ENCODE data around the gene PMIS2. TPM values are rescaled to one million over a fixed set of nuclear protein-coding genes. Genes with fewer than 3 reads are reported as not detected.

The PMIS2 gene
- total RNA-seq, result not detected in 2 replicates

DNA sequence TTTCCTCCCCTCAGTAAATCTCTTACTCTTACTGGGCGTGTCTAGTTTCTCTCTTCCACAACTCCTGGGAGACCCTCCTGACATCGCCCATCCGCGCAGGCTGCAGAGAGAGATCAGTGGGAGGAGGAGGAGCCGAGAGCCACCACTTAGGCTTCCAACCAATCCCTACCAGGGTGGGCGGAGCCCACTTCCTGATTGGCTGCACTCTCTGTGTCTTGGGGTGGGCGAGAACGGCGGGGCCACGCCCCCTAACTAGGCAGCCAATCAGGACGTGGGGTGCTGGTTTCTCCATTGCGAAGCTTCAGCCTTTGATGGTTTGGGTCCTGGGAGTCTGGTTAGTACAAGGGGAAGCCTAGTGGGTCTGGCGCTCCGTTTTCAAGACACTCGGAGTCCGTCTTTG, at the start of gene PMIS2:
PMIS2 (plus strand) TSS at position 326 of the 400 bp plus-strand sequence. CDS start 87 bp downstream, outside the sequence.
- DNase-seq (ENCODE audit: low read depth), result no peak

DNA sequence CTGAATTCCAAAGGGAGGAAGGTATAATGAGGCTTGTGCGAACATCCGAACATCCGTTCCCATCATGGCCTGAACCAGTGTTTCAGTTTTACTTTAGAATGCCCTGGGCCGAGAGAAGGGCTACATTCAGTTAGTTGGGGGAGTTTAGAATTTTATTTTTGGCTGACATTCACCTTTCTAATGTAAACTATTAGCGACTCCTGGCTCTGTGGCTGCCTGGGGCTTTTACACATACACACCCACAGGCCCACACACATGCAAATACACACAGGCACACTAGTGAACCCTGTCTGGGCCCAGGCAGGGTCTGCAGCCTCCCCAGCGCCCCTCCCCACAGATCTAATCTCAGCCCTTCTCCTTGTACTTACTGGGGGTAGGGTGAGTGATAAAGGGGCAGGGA, 46.7 kb upstream of the PMIS2 start:
- no peak for DNase-seq (ENCODE audit: low read depth)

DNA sequence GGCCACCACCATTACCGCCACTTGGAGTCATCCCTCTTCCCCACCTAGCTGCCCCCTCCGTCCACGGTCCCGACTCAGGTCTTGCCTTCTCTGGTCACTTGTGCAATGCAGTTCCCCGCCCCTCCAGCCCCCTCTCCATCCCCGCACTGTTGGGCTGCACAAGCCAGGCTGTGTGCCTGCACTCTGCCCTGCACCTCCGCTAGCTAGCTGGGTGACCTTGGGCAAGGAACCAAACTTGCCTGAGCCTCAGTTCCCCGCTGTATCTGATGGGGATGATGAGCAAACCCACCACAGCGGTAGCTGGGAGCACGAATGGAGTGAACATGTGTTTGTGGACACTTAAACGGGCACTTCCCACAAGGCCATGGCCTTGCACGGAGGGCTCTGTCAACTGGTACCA, 46.1 kb upstream of the PMIS2 start:
- no peak for DNase-seq (ENCODE audit: low read depth)

DNA sequence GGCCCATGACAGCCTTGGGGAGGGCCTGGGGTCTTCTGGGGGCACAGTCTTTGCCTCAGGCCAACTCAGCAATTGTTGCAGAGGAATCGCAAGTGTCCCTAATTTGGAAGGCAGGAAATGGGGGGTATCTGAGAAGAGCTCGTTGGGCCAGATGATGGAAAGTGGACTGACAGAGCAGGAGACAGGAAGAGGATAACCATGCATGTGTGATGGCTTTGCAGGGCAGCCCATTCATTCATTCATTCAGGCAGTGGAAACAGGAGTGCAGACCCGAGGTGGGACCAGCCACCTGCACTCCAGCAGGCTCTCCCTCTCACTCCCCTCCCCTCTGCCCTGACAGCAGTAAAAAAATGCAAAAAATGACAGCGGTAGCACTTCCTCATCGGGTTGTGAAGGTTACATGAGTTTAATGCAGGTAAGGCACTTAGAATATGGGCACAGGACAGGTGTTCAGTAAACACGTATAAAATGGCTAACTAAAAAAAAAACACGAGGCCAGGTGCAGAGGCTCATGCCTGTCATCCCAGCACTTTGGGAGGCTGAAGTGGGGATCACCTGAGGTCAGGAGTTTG, 45.5 kb upstream of the PMIS2 start:
- DNase-seq (ENCODE audit: low read depth), result no peak

DNA sequence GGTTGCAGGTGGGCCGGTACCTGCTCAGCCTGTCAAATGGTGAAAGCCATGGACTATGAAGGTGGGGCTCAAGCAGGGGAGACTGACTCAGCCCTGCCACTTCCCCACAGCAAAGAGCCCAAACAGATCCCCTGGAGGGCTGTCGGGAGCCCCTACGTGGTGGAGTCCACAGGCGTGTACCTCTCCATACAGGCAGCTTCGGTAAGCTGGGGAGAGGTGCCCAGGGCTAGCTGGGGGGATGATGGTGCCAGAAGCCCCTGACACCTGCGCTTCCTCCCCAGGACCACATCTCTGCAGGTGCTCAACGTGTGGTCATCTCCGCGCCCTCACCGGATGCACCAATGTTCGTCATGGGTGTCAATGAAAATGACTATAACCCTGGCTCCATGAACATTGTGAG, 43.8 kb upstream of the PMIS2 start:
- DNase-seq (ENCODE audit: low read depth), result no peak

DNA sequence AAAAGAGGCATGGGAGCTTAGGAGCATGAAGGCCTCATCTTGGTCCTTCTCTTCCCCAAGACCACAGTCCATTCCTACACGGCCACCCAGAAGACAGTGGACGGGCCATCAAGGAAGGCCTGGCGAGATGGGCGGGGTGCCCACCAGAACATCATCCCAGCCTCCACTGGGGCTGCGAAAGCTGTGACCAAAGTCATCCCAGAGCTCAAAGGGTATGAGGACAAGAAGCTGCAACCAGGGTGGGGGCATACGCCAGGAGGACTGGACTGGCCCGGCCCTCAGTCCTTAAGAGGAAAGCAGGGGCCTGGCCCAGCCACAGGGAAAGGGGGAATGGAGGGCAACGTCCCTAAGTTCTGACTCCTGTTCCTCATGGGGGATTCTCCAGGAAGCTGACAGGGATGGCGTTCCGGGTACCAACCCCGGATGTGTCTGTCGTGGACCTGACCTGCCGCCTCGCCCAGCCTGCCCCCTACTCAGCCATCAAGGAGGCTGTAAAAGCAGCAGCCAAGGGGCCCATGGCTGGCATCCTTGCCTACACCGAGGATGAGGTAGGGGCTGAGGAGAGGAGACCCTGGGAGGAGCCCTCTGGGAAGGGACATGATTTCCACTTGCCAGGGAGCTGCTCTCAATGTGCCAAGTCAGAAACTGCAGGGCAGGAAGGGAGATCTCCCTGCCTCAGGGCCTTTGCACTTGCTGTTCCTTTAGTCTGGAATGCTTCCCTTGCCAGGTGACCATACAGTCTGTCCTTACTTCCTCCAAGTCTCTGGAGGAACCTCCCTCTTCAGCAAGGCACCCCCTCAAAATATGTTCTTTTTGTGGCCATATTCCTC, 42.5 kb upstream of the PMIS2 start:
- no peak for DNase-seq (ENCODE audit: low read depth)

DNA sequence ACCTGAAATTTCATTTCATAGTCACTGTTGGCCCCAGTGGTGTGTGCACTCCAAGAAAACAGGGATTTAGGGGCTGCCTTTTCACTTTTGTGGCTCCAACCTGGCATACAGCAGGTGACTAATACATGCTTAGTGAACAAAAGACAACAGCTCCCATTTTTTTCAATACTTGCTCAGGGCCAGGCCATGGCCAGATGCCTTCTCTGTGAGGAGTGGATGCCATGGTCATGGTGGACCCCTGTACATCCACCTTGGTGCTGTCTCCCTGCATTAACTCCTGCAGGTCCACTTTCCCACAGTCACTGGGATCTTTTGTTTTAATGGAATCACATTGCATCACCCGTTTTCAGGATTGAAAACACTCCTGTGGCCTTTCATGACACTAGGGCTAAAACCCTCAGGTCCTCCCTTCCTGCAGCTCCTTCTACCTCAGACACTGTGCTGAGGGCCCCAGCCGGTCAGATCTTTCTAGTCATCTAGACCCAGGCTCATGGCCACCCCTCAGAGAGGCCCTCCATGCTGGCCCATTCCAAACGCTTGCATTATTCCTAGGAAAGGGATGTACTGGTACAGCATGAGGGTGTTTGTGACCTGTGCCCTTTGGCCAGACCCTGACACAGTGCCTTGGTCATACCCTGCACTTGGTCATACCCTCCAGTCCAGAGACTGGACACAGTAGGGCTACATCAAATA, 41.7 kb upstream of the PMIS2 start:
- no peak for DNase-seq (ENCODE audit: low read depth)

DNA sequence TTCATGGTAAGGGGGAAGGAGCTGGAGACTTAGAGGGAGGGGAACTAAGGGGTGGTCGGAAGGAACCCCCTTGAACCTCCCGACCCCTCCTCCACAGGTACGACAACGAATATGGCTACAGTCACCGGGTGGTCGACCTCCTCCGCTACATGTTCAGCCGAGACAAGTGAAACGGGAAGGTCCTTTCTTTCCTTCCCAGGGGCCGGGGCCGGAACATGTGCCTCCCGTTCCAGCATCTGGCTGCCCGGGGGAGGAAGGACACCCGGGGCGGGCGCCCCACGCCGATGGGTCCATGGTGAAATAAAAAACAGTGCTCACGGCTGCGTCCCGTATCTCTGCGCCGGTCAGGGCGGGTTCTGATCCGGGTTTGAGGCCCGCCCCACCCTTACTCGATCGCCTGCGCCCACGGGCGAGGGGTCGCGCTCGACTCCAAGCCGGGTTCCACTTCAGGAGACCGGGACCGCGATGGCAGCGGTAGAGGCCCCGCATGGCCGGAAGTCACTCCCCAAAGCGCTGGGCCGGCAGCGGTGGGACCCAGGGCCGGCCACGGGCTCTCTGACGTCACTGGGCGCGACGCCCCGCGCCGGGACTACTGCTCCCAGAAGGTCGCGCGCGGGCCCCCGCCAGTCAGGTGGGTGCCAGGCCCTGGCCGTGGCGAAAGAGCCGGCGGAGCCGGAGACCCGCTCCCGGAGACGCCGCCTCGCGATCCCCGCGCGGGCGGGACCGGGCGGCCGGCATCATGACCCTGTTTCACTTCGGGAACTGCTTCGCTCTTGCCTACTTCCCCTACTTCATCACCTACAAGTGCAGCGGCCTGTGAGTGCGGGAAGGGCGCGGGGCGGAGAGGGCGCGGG, 40.7 kb upstream of the PMIS2 start, which contains the start of gene TMEM147:
TMEM147 (plus strand) TSS at position 626 of the 854 bp plus-strand sequence; CDS start at position 740, 114 bp downstream.
- peak; percentile 57 for DNase-seq (ENCODE audit: low read depth)

DNA sequence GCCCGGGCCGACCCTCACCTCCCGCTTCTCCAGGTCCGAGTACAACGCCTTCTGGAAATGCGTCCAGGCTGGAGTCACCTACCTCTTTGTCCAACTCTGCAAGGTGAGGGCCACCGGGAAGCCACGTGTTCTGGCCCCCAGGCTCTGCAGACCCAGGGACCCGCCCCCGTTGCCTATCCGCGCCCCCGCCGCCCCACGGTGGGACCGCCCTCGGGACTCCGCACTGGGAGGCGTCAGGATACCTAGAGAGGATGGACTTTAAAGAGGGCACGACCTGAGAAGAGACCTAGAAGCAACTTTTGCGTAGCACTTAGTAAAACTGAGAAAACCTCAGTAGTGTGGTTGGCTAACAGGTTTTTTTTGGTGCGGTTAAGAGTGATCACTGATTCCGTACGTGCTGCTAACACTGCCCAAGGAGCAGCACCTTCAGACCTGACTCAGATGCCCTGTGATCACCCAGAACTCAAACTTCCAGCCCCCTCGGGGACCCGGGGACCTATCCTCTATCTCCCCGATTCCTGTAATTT, 40.1 kb upstream of the PMIS2 start:
- no peak for DNase-seq (ENCODE audit: low read depth)

DNA sequence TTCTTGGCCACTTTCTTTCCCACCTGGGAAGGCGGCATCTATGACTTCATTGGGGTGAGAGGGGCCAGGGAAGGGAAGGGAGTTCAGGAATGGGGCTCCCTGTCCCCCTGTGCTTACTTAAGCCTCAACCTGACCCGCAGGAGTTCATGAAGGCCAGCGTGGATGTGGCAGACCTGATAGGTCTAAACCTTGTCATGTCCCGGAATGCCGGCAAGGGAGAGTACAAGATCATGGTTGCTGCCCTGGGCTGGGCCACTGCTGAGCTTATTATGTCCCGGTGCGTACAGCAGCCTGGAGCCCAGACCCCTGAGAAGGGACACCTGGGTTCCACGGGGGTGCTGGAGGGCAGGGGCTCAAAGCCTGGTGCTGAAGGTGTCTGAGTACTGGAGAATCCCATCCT, 39.4 kb upstream of the PMIS2 start:
- DNase-seq (ENCODE audit: low read depth), result no peak

DNA sequence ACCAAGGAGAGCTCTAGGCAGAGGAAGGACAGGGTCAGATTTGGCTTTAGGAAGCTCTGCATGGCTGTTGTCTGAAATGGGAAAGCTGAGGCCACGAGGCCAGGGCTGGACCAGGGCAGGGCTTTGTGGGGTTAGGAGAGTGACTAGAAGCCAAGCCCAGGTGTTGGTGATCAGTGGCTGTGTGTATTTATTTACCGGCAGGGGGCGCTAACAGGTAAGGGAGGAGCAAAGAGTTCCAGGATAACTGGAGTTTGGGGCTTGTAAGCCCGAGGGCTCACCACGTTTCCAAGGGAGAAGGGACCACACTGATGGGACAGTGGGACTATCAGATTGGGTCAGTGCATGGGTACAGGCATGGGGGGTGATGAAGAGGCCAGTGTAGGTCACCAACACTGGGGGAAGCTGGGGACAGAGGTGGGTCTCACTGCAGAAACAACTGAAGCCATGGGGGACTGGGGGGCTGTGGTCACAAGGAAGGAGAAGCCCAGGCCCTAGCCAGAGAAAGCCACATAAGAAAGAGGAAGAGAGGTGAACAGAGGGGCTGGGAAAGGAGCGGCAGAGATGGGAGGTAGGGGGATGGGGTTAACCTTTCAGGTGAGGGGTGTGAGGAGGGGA, 36.7 kb upstream of the PMIS2 start:
- peak; percentile 40 for DNase-seq (ENCODE audit: low read depth)

DNA sequence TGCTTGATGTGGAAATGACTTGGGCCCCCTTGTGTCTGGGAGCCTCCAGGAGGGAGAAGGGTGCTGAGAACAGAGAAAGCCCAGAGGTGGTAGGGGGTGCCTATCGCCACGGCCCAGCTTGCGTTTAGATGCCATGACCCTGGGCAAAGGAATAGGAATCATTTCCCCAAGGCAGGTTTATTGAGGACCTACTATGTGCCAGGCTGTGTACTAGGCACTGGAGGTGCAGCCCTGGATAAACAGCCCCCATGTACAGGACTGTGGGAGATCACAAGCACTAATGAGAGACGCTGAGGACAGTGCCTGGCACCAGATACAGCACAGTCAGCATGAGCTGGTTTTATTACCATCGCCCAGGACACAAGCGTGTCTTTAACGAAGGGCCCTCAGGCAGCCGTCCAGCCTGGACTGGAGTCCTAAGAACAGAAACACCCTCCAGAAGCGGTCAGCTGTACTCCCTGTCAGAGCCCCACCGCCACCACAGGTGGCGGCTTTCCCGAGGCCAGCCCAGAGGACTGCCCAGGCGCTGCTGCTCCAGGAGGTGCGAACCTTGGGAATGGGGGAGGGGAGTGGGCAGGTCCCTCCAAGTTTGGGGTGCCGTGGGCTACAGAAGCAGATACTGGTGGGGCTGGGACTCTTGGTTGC, 36.0 kb upstream of the PMIS2 start:
- no peak for DNase-seq (ENCODE audit: low read depth)

DNA sequence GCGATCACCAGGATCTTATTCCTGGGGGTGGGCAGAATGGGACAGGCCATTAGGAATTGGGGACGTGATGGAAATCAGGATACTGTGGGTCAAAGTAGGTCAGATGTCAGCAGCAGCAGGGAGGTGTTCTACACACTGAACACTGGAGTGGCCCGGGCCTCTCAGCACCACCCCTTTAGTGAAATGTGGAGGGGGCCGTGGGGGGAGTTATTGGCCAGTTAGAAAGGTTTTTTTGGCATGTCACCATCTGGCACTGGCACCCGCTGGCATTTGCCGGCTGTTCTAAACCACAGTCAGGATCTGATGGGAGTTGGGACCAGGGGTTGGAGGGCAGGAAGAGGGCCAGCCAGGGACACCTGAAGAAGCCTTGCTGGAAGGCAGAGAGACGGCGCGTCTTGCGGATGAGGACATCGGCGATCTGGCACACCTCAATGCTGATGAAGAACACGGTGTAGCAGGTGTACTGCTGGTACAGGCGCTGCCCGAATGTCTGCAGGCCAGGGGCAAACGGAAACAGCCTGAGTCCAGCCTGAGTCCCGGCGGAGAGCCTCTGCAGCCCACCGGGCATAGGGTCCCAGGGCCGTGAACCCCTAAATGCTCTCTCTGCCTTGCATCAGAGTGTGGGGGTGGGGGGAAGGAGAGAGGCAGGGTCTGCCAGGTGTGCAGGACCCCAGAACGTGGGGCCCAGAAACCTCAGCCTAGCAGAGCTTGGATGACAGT, 34.7 kb upstream of the PMIS2 start:
- no peak for DNase-seq (ENCODE audit: low read depth)

DNA sequence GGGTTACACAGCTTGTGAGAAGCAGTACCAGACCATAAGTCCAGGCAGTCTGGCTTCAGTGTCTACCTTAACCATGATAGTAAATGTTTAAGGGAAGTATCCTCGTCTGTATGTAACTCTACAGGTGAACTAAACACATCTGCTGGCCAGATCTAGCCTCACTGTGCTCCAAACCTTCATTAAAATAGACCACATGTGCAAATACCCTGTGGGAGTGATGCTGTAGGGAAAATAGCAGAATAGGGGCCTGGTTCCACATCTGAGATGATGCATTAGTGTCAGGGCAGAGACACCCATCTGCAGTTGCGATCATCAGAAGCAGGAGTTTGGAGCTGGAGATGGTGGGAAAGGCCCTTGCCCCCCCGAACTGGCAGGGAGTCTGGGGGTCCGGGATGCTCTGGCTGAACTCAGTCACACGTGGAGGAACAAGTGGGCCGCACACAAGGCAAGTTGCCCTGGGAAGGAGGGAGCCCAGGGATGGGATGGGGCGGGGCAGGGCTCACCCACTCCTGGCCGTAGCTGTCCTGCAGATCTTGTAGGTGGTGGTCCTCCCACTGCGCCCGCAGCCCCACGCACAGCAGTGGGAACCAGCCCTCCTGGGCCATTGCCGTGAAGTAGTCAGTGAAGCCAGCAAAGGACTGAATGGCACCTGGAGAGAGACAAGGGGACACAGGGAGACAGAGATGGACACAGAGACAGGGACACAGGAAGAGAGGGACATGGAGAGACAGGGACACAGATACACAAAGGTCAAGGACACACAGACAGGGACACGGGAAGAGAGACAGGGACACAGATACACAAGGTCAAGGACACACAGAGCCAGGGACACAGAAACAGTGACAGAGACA, 33.2 kb upstream of the PMIS2 start:
- DNase-seq (ENCODE audit: low read depth), result no peak

DNA sequence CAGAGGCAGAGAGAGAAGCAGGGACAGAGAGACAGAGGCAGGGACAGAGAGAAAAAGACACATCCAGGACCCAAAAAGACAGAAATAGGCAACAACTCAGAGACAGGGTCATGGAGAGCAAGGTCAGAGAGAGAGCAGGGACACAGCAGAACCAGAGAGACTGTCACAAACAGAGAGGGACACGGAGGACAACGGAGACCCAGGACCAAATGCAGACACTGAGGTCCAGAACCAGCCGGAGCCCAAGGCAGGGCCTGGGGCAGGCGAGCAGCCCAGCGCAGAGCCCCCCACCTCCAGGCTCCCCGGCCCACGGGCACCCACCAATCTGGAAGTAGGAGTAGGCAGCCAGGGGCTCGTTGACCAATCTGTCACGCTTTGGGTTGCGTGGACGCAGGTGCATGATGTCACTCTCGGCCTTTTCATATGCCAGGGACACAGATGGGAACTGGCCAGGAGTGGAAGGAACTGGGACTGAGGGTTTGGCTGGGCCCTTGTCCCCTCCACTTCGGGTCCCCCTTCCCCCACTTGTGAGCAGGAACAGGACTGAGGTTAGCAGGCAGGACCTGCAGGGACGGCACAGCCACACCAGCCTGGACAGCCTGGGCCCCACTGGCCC, 32.5 kb upstream of the PMIS2 start:
- no peak for DNase-seq (ENCODE audit: low read depth)

DNA sequence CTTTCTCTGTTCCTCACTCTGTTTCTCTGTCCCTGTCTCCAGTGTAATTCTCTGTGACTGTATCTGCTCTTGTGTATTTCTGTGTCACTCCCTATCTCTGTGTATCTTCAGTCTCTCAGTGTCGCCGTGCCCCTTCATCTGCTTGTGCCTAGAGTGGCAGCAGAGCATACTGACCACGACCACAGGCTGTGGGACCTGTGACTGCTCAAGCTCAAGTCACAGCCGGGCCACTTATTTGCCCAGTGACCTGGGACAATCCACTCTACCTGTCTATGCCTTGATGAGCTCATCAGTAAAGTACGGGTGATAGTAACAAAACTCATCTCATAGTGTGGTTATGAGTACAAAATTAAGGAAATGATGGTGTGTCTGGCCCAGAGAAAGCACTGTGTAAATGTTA, 31.9 kb upstream of the PMIS2 start:
- no peak for DNase-seq (ENCODE audit: low read depth)

DNA sequence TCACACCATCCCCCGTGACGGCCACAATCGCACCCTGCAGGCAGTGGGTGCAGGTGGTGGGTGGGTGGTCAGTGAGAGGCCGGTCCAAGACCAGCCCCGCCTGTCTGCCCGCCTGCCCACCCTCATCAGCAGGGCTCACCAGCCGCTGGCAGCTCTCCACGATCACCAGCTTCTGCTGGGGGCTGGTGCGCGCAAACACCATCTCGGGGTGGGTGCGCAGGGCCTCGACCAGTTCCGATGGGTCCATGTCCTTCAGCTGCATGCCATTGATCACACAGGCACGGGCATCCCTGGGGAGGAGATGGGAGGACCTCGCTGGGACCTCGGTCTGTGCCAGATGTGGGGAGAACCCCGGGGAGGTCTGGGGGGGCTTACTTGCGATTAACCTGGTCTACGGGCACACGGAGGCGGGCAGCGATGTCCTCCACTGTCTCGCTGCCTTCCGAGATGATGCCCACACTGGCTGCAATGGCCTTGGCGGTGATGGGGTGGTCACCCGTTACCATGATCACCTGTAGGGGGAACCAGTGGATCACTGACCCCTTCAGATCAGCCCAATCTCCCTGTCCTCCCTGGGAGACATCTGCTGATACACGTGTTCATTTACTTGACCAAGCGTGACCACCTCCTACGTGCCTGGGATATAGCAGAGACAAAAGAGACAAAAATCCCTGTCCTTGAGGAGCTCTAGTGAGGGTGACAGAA, 30.5 kb upstream of the PMIS2 start:
- peak; percentile 27 for DNase-seq (ENCODE audit: low read depth)

DNA sequence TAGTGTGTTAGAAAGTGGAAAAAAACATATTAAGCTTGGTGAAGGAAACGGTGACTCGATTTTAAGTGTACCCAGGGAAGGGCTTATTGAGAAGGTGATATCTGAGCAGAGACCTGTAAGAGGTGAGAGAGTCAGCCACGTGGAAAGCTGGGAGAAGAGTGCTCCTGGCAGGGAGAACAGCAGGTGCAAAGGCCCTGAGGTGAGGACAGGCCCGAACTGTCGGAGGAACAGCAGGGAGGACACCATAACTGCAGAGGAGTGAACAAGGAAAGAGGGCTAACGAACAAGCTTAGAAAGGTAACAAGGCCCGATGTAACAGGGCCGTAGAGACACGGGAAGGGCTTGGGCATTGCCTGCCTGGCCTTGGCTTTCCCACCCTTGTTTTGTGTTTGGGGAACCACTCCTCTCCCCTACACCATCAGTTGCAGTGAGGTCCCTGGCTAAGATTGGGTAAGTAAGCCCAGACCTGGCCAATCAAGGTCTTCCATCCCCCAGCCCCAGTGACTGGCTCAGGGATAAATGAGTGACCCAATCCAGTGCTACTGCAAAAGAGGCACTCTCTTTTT, 29.9 kb upstream of the PMIS2 start:
- no peak for DNase-seq (ENCODE audit: low read depth)

Data from renal cortical epithelial cell (primary cell).